A549 treated with AZD9567 at 1 μM for 4 hours (cell line): ENCODE data around the gene TEC. TPM values are rescaled to one million over a fixed set of nuclear protein-coding genes. Genes with fewer than 3 reads are reported as not detected.

Experiments used
- total RNA-seq: library from RNA; stranded (reverse); fragments of 200-300 nt; extraction: Qiagen RNA extraction; gene quantifications from 5 replicates; pipeline ENCODE4 v1.2.3, GENCODE V29; 2022; ENCODE audit not compliant: insufficient read depth

TEC gene
- total RNA-seq, result 1.4 to 7.7 TPM (median 1.7 TPM) in 5 replicates

GRCh38 chr4:48268956-48269860 lies at the start of gene TEC:
Gene TEC, minus strand, starts transcription at chr4:48269838. Its CDS starts 41,224 bp downstream, at chr4:48228614.

GRCh38 chr4:48134081-48134480 lies 135.6 kb downstream of the TEC start, which contains the start of gene TXK:
Gene TXK, minus strand, starts transcription at chr4:48134250. Its CDS starts 80 bp downstream, at chr4:48134170.

Other genes starting within 250 kb of the TEC start
- gene TXK, start 135.6 kb downstream of the TEC start, total RNA-seq, result 0.16 to 0.35 TPM (median 0.23 TPM) in 4 of 5 replicates, not detected in the other
- gene SLAIN2, start 71.7 kb upstream of the TEC start, total RNA-seq, result 16.3 to 19.8 TPM (median 16.8 TPM) in 5 replicates
- gene SLC10A4, start 213.5 kb upstream of the TEC start, total RNA-seq, result 4.2 to 6.9 TPM (median 6.4 TPM) in 5 replicates
- 0.07 to 0.14 TPM (median 0.09 TPM) in 4 of 5 replicates, not detected in the other for gene ZAR1, start 220.4 kb upstream of the TEC start, total RNA-seq